ENCODE data around the gene TLR1.

TLR1 gene

GRCh38 chr4:38795087-38795486, 9.5 kb downstream of the TLR1 start:
- TF ChIP-seq ZBTB7A (IDR thresholded peaks at IDR 0.05; ENCODE audit: low read depth) (no peak), USF1 (IDR thresholded peaks at IDR 0.05) (no peak), TAF1 (IDR thresholded peaks at IDR 0.05; ENCODE audit: low read depth) (no peak), CREB1 (IDR thresholded peaks at IDR 0.05; ENCODE audit: low read depth) (no peak), EP300 (IDR thresholded peaks at IDR 0.05; ENCODE audit: borderline replicate concordance) (no peak), FOXM1 (IDR thresholded peaks at IDR 0.05; ENCODE audit: borderline replicate concordance, low read depth) (no peak), RAD21 (IDR thresholded peaks at IDR 0.05; ENCODE audit: low read depth) (no peak)
- TF ChIP-seq, protein P1, sequence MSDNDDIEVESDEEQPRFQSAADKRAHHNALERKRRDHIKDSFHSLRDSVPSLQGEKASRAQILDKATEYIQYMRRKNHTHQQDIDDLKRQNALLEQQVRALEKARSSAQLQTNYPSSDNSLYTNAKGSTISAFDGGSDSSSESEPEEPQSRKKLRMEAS (IDR thresholded peaks at IDR 0.05) = no peak
- TF ChIP-seq, protein P2, sequence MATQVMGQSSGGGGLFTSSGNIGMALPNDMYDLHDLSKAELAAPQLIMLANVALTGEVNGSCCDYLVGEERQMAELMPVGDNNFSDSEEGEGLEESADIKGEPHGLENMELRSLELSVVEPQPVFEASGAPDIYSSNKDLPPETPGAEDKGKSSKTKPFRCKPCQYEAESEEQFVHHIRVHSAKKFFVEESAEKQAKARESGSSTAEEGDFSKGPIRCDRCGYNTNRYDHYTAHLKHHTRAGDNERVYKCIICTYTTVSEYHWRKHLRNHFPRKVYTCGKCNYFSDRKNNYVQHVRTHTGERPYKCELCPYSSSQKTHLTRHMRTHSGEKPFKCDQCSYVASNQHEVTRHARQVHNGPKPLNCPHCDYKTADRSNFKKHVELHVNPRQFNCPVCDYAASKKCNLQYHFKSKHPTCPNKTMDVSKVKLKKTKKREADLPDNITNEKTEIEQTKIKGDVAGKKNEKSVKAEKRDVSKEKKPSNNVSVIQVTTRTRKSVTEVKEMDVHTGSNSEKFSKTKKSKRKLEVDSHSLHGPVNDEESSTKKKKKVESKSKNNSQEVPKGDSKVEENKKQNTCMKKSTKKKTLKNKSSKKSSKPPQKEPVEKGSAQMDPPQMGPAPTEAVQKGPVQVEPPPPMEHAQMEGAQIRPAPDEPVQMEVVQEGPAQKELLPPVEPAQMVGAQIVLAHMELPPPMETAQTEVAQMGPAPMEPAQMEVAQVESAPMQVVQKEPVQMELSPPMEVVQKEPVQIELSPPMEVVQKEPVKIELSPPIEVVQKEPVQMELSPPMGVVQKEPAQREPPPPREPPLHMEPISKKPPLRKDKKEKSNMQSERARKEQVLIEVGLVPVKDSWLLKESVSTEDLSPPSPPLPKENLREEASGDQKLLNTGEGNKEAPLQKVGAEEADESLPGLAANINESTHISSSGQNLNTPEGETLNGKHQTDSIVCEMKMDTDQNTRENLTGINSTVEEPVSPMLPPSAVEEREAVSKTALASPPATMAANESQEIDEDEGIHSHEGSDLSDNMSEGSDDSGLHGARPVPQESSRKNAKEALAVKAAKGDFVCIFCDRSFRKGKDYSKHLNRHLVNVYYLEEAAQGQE (IDR thresholded peaks at IDR 0.05; ENCODE audit: low read depth) = no peak

GRCh38 chr4:38794051-38794450, 10.5 kb downstream of the TLR1 start:
- TF ChIP-seq, protein P2 (IDR thresholded peaks at IDR 0.05; ENCODE audit: low read depth) = no peak
- TF ChIP-seq ZBTB7A (IDR thresholded peaks at IDR 0.05; ENCODE audit: low read depth) (no peak), RAD21 (IDR thresholded peaks at IDR 0.05; ENCODE audit: low read depth) (no peak), CEBPB (IDR thresholded peaks at IDR 0.05) (no peak), TAF1 (IDR thresholded peaks at IDR 0.05; ENCODE audit: low read depth) (no peak), NFIC (IDR thresholded peaks at IDR 0.05) (no peak), FOXM1 (IDR thresholded peaks at IDR 0.05; ENCODE audit: borderline replicate concordance, low read depth) (no peak), TCF12 (IDR thresholded peaks at IDR 0.05; ENCODE audit: low read depth) (no peak), TEAD4 (IDR thresholded peaks at IDR 0.05) (no peak), USF1 (IDR thresholded peaks at IDR 0.05) (no peak), CREB1 (IDR thresholded peaks at IDR 0.05; ENCODE audit: low read depth) (no peak), YY1 (IDR thresholded peaks at IDR 0.05; ENCODE audit: low read depth) (no peak), EP300 (IDR thresholded peaks at IDR 0.05; ENCODE audit: borderline replicate concordance) (no peak), EGR1 (IDR thresholded peaks at IDR 0.05) (no peak)
- TF ChIP-seq, protein P1 (IDR thresholded peaks at IDR 0.05) = no peak

- TF ChIP-seq, protein P2 (IDR thresholded peaks at IDR 0.05; ENCODE audit: low read depth) = no peak
- TF ChIP-seq CEBPB (IDR thresholded peaks at IDR 0.05) (no peak), ZBTB7A (IDR thresholded peaks at IDR 0.05; ENCODE audit: low read depth) (no peak), EP300 (IDR thresholded peaks at IDR 0.05; ENCODE audit: borderline replicate concordance) (no peak), RAD21 (IDR thresholded peaks at IDR 0.05; ENCODE audit: low read depth) (no peak), EGR1 (IDR thresholded peaks at IDR 0.05) (no peak), YY1 (IDR thresholded peaks at IDR 0.05; ENCODE audit: low read depth) (no peak), TAF1 (IDR thresholded peaks at IDR 0.05; ENCODE audit: low read depth) (no peak), USF1 (IDR thresholded peaks at IDR 0.05) (no peak)
- TF ChIP-seq, protein P1 (IDR thresholded peaks at IDR 0.05) = no peak
Observed at GRCh38 chr4:38791010-38791409, 13.6 kb downstream of the TLR1 start.

GRCh38 chr4:38788317-38788716, 16.3 kb downstream of the TLR1 start:
- TF ChIP-seq ZBTB7A (IDR thresholded peaks at IDR 0.05; ENCODE audit: low read depth) (no peak), TEAD4 (IDR thresholded peaks at IDR 0.05) (no peak), EGR1 (IDR thresholded peaks at IDR 0.05) (no peak), RAD21 (IDR thresholded peaks at IDR 0.05; ENCODE audit: low read depth) (no peak), NFIC (IDR thresholded peaks at IDR 0.05) (no peak), TAF1 (IDR thresholded peaks at IDR 0.05; ENCODE audit: low read depth) (no peak)
- TF ChIP-seq, protein P2 (IDR thresholded peaks at IDR 0.05; ENCODE audit: low read depth) = no peak
